ENCODE results near the gene AHRR. TPM values are rescaled to one million over a fixed set of nuclear protein-coding genes. Genes with fewer than 3 reads are reported as not detected.

AHRR gene
- total and polyA plus RNA-seq, 2 experiments from 2014 or later: 1.8 to 2.4 TPM

DNA sequence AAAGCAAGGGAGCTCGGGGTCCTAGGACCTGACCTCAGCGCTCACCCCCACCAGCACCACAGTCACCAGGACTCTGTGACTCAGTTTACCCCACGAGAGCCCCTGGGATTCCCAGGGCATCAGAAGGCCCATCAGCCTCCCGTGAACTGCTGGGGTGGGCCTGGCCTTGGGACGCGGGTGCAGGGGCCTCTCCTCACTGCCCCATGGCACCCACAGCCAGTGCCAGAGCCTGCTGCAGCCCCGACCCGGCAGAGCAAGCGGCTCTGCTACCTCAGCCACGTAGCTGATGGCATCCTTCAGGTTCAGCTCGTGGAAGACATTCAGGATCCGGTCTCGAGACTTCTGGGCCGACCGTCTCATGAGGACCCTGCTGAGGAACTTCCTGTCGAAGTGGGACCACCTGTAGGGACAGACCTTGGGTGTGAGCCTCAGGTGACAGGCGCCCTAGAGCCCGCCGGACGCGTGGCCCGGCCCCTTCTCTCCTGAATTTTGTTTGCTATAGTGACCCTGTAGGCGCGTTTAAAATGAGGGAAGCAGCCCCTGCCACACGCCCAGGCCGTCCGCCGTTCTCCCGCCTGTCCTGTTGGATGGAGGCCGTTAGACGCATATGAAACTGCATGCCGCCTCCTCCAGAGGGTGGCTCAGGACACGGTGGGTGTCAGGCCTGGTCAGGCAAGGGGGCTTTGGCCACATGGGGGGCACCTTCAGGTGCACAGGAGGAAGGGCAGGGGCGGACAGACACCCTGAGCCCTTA, 158.2 kb downstream of the AHRR start:
- Histone ChIP-seq H3K4me1 (ENCODE audit: insufficient read depth) (peaks cover 10% of the 10 kb centered on the region), H3K27me3 (peaks cover 3% of the 10 kb centered on the region), H3K27ac (no peak overlapping the region), H3K9me3 (ENCODE audit: low read depth) (no peaks in the 10 kb centered on the region), H3K4me3 (no peak overlapping the region), H3K4me2 (no peak overlapping the region), H3K36me3 (replicated peaks; ENCODE audit: insufficient read depth, low read depth) (no peaks in the 10 kb centered on the region), H3K79me2 (no peaks in the 10 kb centered on the region), H4K20me1 (ENCODE audit: insufficient read depth, poor library complexity, severe bottlenecking) (peaks cover 5% of the 10 kb centered on the region), H3K9me2 (replicated peaks; ENCODE audit: insufficient read depth) (no peaks in the 10 kb centered on the region), H2AFZ (no peak overlapping the region)
- 88% methylated on average over 34 of the region's 34 CpGs for WGBS (ENCODE audit: low lambda C conversion rate, missing lambda C conversion rate)
- no peak for DNase-seq (ENCODE audit: low spot score)
- TF ChIP-seq EZH2 (IDR thresholded peaks at IDR 0.05; ENCODE audit: borderline replicate concordance): no peak
- TF ChIP-seq EZH2phosphoT487 (IDR thresholded peaks at IDR 0.05; ENCODE audit: low read depth, severe bottlenecking, unreplicated experiment): no peak
- TF ChIP-seq, protein P1, sequence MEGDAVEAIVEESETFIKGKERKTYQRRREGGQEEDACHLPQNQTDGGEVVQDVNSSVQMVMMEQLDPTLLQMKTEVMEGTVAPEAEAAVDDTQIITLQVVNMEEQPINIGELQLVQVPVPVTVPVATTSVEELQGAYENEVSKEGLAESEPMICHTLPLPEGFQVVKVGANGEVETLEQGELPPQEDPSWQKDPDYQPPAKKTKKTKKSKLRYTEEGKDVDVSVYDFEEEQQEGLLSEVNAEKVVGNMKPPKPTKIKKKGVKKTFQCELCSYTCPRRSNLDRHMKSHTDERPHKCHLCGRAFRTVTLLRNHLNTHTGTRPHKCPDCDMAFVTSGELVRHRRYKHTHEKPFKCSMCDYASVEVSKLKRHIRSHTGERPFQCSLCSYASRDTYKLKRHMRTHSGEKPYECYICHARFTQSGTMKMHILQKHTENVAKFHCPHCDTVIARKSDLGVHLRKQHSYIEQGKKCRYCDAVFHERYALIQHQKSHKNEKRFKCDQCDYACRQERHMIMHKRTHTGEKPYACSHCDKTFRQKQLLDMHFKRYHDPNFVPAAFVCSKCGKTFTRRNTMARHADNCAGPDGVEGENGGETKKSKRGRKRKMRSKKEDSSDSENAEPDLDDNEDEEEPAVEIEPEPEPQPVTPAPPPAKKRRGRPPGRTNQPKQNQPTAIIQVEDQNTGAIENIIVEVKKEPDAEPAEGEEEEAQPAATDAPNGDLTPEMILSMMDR (IDR thresholded peaks at IDR 0.05; ENCODE audit: poor library complexity): no peak

DNA sequence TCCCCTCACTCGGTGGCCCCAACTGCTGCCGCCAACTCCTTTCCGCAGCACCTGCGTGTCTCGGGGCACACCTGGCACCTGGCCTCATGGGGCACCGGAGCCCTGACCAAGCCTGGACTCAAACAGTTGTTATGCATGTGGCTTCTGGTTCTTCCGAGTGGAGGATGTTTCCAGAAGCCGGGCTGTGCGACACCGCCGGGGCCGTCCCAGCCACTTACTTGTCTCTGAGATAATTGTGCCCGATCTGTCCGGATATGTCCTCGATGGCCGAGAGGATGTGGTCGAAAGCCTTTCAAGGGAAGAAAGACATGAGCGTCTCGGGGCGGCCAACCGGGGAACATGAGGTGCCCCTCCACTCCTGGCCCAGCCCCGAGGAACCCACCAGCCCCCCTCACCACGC, 159.8 kb downstream of the AHRR start:
- H3K4me3 ChIP-seq: no peak overlapping the region
- H3K9me3 ChIP-seq (ENCODE audit: low read depth): no peaks in the 10 kb centered on the region
- no peaks in the 10 kb centered on the region for H3K9me2 ChIP-seq (replicated peaks; ENCODE audit: insufficient read depth)
- H3K27ac ChIP-seq: no peak overlapping the region
- no peak overlapping the region for H2AFZ ChIP-seq
- no peak for DNase-seq (ENCODE audit: low spot score)
- TF ChIP-seq EZH2phosphoT487 (IDR thresholded peaks at IDR 0.05; ENCODE audit: low read depth, severe bottlenecking, unreplicated experiment): no peak
- TF ChIP-seq, protein P1 (IDR thresholded peaks at IDR 0.05; ENCODE audit: poor library complexity): no peak
- TF ChIP-seq EZH2 (IDR thresholded peaks at IDR 0.05; ENCODE audit: borderline replicate concordance): no peak
- no peaks in the 10 kb centered on the region for H3K27me3 ChIP-seq
- H3K36me3 ChIP-seq (replicated peaks; ENCODE audit: insufficient read depth, low read depth): no peaks in the 10 kb centered on the region
- no peak overlapping the region for H3K4me2 ChIP-seq
- H3K4me1 ChIP-seq (ENCODE audit: insufficient read depth): no peaks in the 10 kb centered on the region
- no peaks in the 10 kb centered on the region for H4K20me1 ChIP-seq (ENCODE audit: insufficient read depth, poor library complexity, severe bottlenecking)
- no peaks in the 10 kb centered on the region for H3K79me2 ChIP-seq
- 91% methylated on average over 16 of the region's 23 CpGs for WGBS (ENCODE audit: low lambda C conversion rate, missing lambda C conversion rate)

DNA sequence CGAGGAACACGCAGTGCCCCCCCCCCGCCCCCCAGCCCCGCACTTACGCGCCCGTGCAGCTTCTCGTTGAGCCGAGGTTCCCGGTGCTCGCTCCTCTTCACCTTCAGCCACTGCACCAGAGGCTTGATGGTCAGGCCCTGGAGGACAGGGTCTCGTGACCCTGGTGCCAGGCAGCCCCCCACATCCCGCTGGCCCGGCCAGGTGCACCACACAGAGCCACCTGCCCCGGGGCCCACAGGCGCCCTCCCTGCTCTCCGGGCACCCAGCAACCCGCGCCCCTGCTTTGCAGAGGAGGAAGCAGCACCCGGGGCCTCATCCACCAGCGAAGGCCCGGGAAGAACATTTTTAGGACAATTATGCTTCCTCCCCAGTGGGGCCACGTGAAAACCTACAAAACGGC, 160.5 kb downstream of the AHRR start:
- H3K9me3 ChIP-seq (ENCODE audit: low read depth): no peaks in the 10 kb centered on the region
- H3K4me2 ChIP-seq: no peak overlapping the region
- no peaks in the 10 kb centered on the region for H4K20me1 ChIP-seq (ENCODE audit: insufficient read depth, poor library complexity, severe bottlenecking)
- no peaks in the 10 kb centered on the region for H3K36me3 ChIP-seq (replicated peaks; ENCODE audit: insufficient read depth, low read depth)
- no peak for DNase-seq (ENCODE audit: low spot score)
- WGBS (ENCODE audit: low lambda C conversion rate, missing lambda C conversion rate): 94% methylated on average over 21 of the region's 24 CpGs
- H3K4me1 ChIP-seq (ENCODE audit: insufficient read depth): no peaks in the 10 kb centered on the region
- no peaks in the 10 kb centered on the region for H3K9me2 ChIP-seq (replicated peaks; ENCODE audit: insufficient read depth)
- H3K27ac ChIP-seq: no peak overlapping the region
- no peak overlapping the region for H3K4me3 ChIP-seq
- no peak overlapping the region for H2AFZ ChIP-seq
- no peaks in the 10 kb centered on the region for H3K27me3 ChIP-seq
- H3K79me2 ChIP-seq: no peaks in the 10 kb centered on the region
- no peak for TF ChIP-seq EZH2phosphoT487 (IDR thresholded peaks at IDR 0.05; ENCODE audit: low read depth, severe bottlenecking, unreplicated experiment)
- TF ChIP-seq EZH2 (IDR thresholded peaks at IDR 0.05; ENCODE audit: borderline replicate concordance): no peak
- TF ChIP-seq, protein P1 (IDR thresholded peaks at IDR 0.05; ENCODE audit: poor library complexity): no peak
